ENCODE results near the gene TNS2.
"Not testable (repeated sequence)": the region's sequence is repeated elsewhere in the genome, so short reads cannot be mapped to it uniquely, and the experiment has no call there.

TNS2 gene

GRCh38 chr12:53090105-53090504 lies 40.2 kb downstream of the TNS2 start:
- H3K4me3 ChIP-seq: no peak overlapping the region
- TF ChIP-seq CTCF (IDR thresholded peaks at IDR 0.05): no peak
- H3K36me3 ChIP-seq: no peaks in the 10 kb centered on the region
- H3K9me3 ChIP-seq: no peaks in the 10 kb centered on the region
- intact Hi-C loops (cut with DNase I; ENCODE audit: low total_unique reads): no loop called here
- H3K27me3 ChIP-seq: no peaks in the 10 kb centered on the region
- no peaks in the 10 kb centered on the region for H3K4me1 ChIP-seq
- no peak overlapping the region for H3K27ac ChIP-seq
- peak in 1 of 2 donors; percentile 37 for DNase-seq

GRCh38 chr12:53090554-53090953 lies 40.7 kb downstream of the TNS2 start:
- H3K27me3 ChIP-seq: no peaks in the 10 kb centered on the region
- intact Hi-C loops (cut with DNase I; ENCODE audit: low total_unique reads): no loop called here
- DNase-seq: no peak

GRCh38 chr12:53091756-53092155 lies 41.9 kb downstream of the TNS2 start:
- no peak for TF ChIP-seq CTCF (IDR thresholded peaks at IDR 0.05)
- H3K27ac ChIP-seq: no peak overlapping the region
- no peak overlapping the region for H3K4me3 ChIP-seq
- H3K4me1 ChIP-seq: peaks cover 0 to 14% (median 9%) of the 10 kb centered on the region in 4 donors
- no peaks in the 10 kb centered on the region for H3K27me3 ChIP-seq
- peak in 1 of 2 donors; percentile 15 for DNase-seq
- no peaks in the 10 kb centered on the region for H3K36me3 ChIP-seq
- intact Hi-C loops (cut with DNase I; ENCODE audit: low total_unique reads): no loop called here
- no peaks in the 10 kb centered on the region for H3K9me3 ChIP-seq

More at GRCh38 chr12:53090554-53090953, 40.7 kb downstream of the TNS2 start:
- Histone ChIP-seq H3K4me1 (peaks cover 0 to 2% (median 0%) of the 10 kb centered on the region in 4 donors), H3K9me3 (no peaks in the 10 kb centered on the region), H3K36me3 (no peaks in the 10 kb centered on the region), H3K27ac (no peak overlapping the region), H3K4me3 (no peak overlapping the region)
- no peak for TF ChIP-seq CTCF (IDR thresholded peaks at IDR 0.05)

- H3K27me3 ChIP-seq: no peaks in the 10 kb centered on the region
- peaks cover 0 to 31% (median 16%) of the 10 kb centered on the region in 4 donors for H3K4me1 ChIP-seq
- TF ChIP-seq CTCF (IDR thresholded peaks at IDR 0.05): no peak
- no peaks in the 10 kb centered on the region for H3K9me3 ChIP-seq
- intact Hi-C loops (cut with DNase I; ENCODE audit: low total_unique reads): no loop called here
- DNase-seq: peak in 1 of 2 donors; percentile 41
- H3K36me3 ChIP-seq: no peaks in the 10 kb centered on the region
- H3K4me3 ChIP-seq: no peak overlapping the region
- peak overlapping the region; percentile 3 to 40 for H3K27ac ChIP-seq
Observed at GRCh38 chr12:53093777-53094393, 44.0 kb downstream of the TNS2 start.

- no peak overlapping the region for H3K4me3 ChIP-seq
- no peaks in the 10 kb centered on the region for H3K9me3 ChIP-seq
- intact Hi-C loops (cut with DNase I; ENCODE audit: low total_unique reads): no loop called here
- no peaks in the 10 kb centered on the region for H3K27me3 ChIP-seq
- peak in 1 of 2 donors; percentile 43 for DNase-seq
- H3K27ac ChIP-seq: peak overlapping the region; percentile 3 to 40
- no peak for TF ChIP-seq CTCF (IDR thresholded peaks at IDR 0.05)
- peaks cover 0 to 36% (median 18%) of the 10 kb centered on the region in 4 donors for H3K4me1 ChIP-seq
- no peaks in the 10 kb centered on the region for H3K36me3 ChIP-seq
Observed at GRCh38 chr12:53094394-53094787, 44.5 kb downstream of the TNS2 start.

GRCh38 chr12:53094796-53095595 lies 45.1 kb downstream of the TNS2 start:
- H3K9me3 ChIP-seq; H3K36me3 ChIP-seq; intact Hi-C loops (cut with DNase I; ENCODE audit: low total_unique reads); H3K4me3 ChIP-seq; H3K27me3 ChIP-seq: not testable (repeated sequence)
- Histone ChIP-seq H3K27ac (peak overlapping the region in 1 of 2 donors; percentile 97), H3K4me1 (peaks cover 0 to 40% (median 20%) of the 10 kb centered on the region in 4 donors)
- DNase-seq: peak in 1 of 2 donors; percentile 53

- Histone ChIP-seq H3K4me1 (peaks cover 0 to 45% (median 23%) of the 10 kb centered on the region in 4 donors), H3K27ac (peak overlapping the region; percentile 94 to 97)
- H3K9me3 ChIP-seq; H3K27me3 ChIP-seq; intact Hi-C loops (cut with DNase I; ENCODE audit: low total_unique reads); H3K36me3 ChIP-seq; H3K4me3 ChIP-seq: not testable (repeated sequence)
- peak in 1 of 2 donors; percentile 29 for DNase-seq
Observed at GRCh38 chr12:53095596-53095895, 45.7 kb downstream of the TNS2 start.
